Measurements from ENCODE around the gene LRRC3.

LRRC3 gene

GRCh38 chr21:44418876-44419230 is 36.5 kb upstream of the LRRC3 start:
- H3K4me3 ChIP-seq (ENCODE audit: low read length): no peak overlapping the region
- H3K27me3 ChIP-seq (ENCODE audit: low read depth, low read length): no peaks in the 10 kb centered on the region
- TF ChIP-seq EZH2phosphoT487 (IDR thresholded peaks at IDR 0.05; ENCODE audit: low read depth): no peak
- TF ChIP-seq CTCF (IDR thresholded peaks at IDR 0.05; ENCODE audit: low read depth, low read length): no peak
- H3K9ac ChIP-seq (ENCODE audit: low read length): no peak overlapping the region
- H3K4me1 ChIP-seq (ENCODE audit: low read length): no peaks in the 10 kb centered on the region
- H2AFZ ChIP-seq (ENCODE audit: low read depth, low read length): no peak overlapping the region
- no peaks in the 10 kb centered on the region for H4K20me1 ChIP-seq (ENCODE audit: insufficient read depth, low read length)
- no peaks in the 10 kb centered on the region for H3K9me3 ChIP-seq (ENCODE audit: insufficient read depth, low read length)
- no peak overlapping the region for H3K4me2 ChIP-seq (ENCODE audit: low read length)
- peaks cover 44% of the 10 kb centered on the region for H3K36me3 ChIP-seq (replicated peaks; ENCODE audit: low read depth, low read length)
- H3K79me2 ChIP-seq (ENCODE audit: low read length): peaks cover 9% of the 10 kb centered on the region
- H3K27ac ChIP-seq (ENCODE audit: low read length): no peak overlapping the region

DNA sequence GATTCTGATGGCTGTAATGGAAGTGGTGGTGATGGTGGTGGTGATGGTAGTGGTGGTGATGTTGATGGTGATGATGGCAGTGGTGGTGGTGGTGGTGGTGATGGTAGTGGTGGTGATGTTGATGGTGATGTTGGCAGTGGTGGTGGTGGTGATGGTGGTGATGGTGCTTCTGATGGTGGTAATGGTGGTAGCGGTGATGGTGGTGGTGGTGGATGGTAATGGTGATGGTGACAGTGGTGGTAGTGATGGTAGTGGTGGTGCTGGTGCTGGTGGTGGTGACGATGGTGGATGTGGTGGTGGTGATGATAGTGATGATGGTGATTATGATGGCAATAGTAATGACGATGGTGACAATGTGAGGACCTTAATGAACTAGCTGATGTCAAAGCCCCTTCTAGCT is 35.6 kb upstream of the LRRC3 start:
- no peak overlapping the region for H3K9ac ChIP-seq (ENCODE audit: low read length)
- H3K36me3 ChIP-seq (replicated peaks; ENCODE audit: low read depth, low read length): peaks cover 36% of the 10 kb centered on the region
- no peak overlapping the region for H3K27ac ChIP-seq (ENCODE audit: low read length)
- no peak overlapping the region for H3K4me2 ChIP-seq (ENCODE audit: low read length)
- H2AFZ ChIP-seq (ENCODE audit: low read depth, low read length): no peak overlapping the region
- peaks cover 9% of the 10 kb centered on the region for H3K79me2 ChIP-seq (ENCODE audit: low read length)
- no peaks in the 10 kb centered on the region for H3K9me3 ChIP-seq (ENCODE audit: insufficient read depth, low read length)
- no peak overlapping the region for H3K4me3 ChIP-seq (ENCODE audit: low read length)
- H4K20me1 ChIP-seq (ENCODE audit: insufficient read depth, low read length): no peaks in the 10 kb centered on the region
- no peaks in the 10 kb centered on the region for H3K4me1 ChIP-seq (ENCODE audit: low read length)
- no peak for TF ChIP-seq CTCF (IDR thresholded peaks at IDR 0.05; ENCODE audit: low read depth, low read length)
- TF ChIP-seq EZH2phosphoT487 (IDR thresholded peaks at IDR 0.05; ENCODE audit: low read depth): no peak
- no peaks in the 10 kb centered on the region for H3K27me3 ChIP-seq (ENCODE audit: low read depth, low read length)

- Histone ChIP-seq H2AFZ (ENCODE audit: low read depth, low read length) (no peak overlapping the region), H3K36me3 (replicated peaks; ENCODE audit: low read depth, low read length) (peaks cover 27% of the 10 kb centered on the region), H3K27me3 (ENCODE audit: low read depth, low read length) (no peaks in the 10 kb centered on the region), H3K4me2 (ENCODE audit: low read length) (no peak overlapping the region), H3K9me3 (ENCODE audit: insufficient read depth, low read length) (no peaks in the 10 kb centered on the region), H3K4me3 (ENCODE audit: low read length) (no peak overlapping the region), H3K9ac (ENCODE audit: low read length) (no peak overlapping the region), H3K79me2 (ENCODE audit: low read length) (peaks cover 9% of the 10 kb centered on the region), H3K4me1 (ENCODE audit: low read length) (no peaks in the 10 kb centered on the region), H4K20me1 (ENCODE audit: insufficient read depth, low read length) (no peaks in the 10 kb centered on the region), H3K27ac (ENCODE audit: low read length) (no peak overlapping the region)
- TF ChIP-seq CTCF (IDR thresholded peaks at IDR 0.05; ENCODE audit: low read depth, low read length) (no peak), EZH2phosphoT487 (IDR thresholded peaks at IDR 0.05; ENCODE audit: low read depth) (no peak)
These were observed 34.7 kb upstream of the LRRC3 start for GRCh38 chr21:44420416-44421205.

- no peak overlapping the region for H3K4me2 ChIP-seq (ENCODE audit: low read length)
- no peaks in the 10 kb centered on the region for H3K9me3 ChIP-seq (ENCODE audit: insufficient read depth, low read length)
- no peak for TF ChIP-seq EZH2phosphoT487 (IDR thresholded peaks at IDR 0.05; ENCODE audit: low read depth)
- no peak for TF ChIP-seq CTCF (IDR thresholded peaks at IDR 0.05; ENCODE audit: low read depth, low read length)
- peaks cover 25% of the 10 kb centered on the region for H3K36me3 ChIP-seq (replicated peaks; ENCODE audit: low read depth, low read length)
- H4K20me1 ChIP-seq (ENCODE audit: insufficient read depth, low read length): no peaks in the 10 kb centered on the region
- H3K9ac ChIP-seq (ENCODE audit: low read length): no peak overlapping the region
- no peaks in the 10 kb centered on the region for H3K4me1 ChIP-seq (ENCODE audit: low read length)
- H3K27ac ChIP-seq (ENCODE audit: low read length): no peak overlapping the region
- H3K79me2 ChIP-seq (ENCODE audit: low read length): peaks cover 9% of the 10 kb centered on the region
- no peak overlapping the region for H2AFZ ChIP-seq (ENCODE audit: low read depth, low read length)
- no peak overlapping the region for H3K4me3 ChIP-seq (ENCODE audit: low read length)
- H3K27me3 ChIP-seq (ENCODE audit: low read depth, low read length): no peaks in the 10 kb centered on the region
These were observed 33.1 kb upstream of the LRRC3 start for GRCh38 chr21:44421901-44422840.
